H1 (cell line): ENCODE data around the gene PLA1A. TPM values are rescaled to one million over a fixed set of nuclear protein-coding genes. Genes with fewer than 3 reads are reported as not detected.

Source experiments
- CHD1 ChIP-seq: IDR thresholded peaks from 2 replicates; pipeline ENCODE4 v1.6.1; 2012; ENCODE audit warnings: low read depth, low read length, improper control_type of control experiment
- CREB1 ChIP-seq: IDR thresholded peaks from 2 replicates; pipeline ENCODE4 v1.6.1; 2012; ENCODE audit warnings: inconsistent platforms
- HDAC6 ChIP-seq: IDR thresholded peaks from one replicate; pipeline ENCODE4 v1.7.1; 2012; ENCODE audit warnings: low read depth, mild to moderate bottlenecking, inconsistent platforms, low read length, moderate library complexity
- JUN ChIP-seq: IDR thresholded peaks from 2 replicates; pipeline ENCODE4 v1.6.1; 2011; ENCODE audit warnings: low read depth, mild to moderate bottlenecking, improper control_type of control experiment, low read length
- KDM4A ChIP-seq: IDR thresholded peaks from one replicate; pipeline ENCODE4 v1.7.1; 2012; ENCODE audit warnings: low read depth, mild to moderate bottlenecking, moderate library complexity, low read length, inconsistent platforms; ENCODE audit not compliant: severe bottlenecking
- POLR2AphosphoS5 ChIP-seq: IDR thresholded peaks from 2 replicates; pipeline ENCODE4 v1.6.1; 2011; ENCODE audit warnings: low read depth, low read length
- RAD21 ChIP-seq, 2 experiments: IDR thresholded peaks in 1 of 2; conservative IDR thresholded peaks in 1 of 2; 2 replicates each; pipeline ENCODE4 v1.6.1; 2011; ENCODE audit warnings: low read depth in 2 of 2, low read length in 2 of 2, improper control_type of control experiment in 1 of 2, inconsistent platforms in 1 of 2, mild to moderate bottlenecking in 1 of 2, moderate library complexity in 1 of 2
- SP2 ChIP-seq: IDR thresholded peaks from 2 replicates; pipeline ENCODE4 v1.6.1; 2012; ENCODE audit warnings: mild to moderate bottlenecking, low read length, inconsistent platforms
- ZNF274 ChIP-seq: IDR thresholded peaks from 2 replicates; pipeline ENCODE4 v1.7.0; 2012; ENCODE audit warnings: low read length, borderline replicate concordance; ENCODE audit errors: extremely low read depth
- polyA plus RNA-seq, 7 experiments: library from polyadenylated mRNA; depleted of rRNA in 3 of 7; stranded (reverse) in 5 of 7; unstranded in 2 of 7; fragments of >200 nt in 5 of 7; fragments of 200-250 nt in 2 of 7; gene quantifications; 1 replicate in 5 of 7; 2 replicates in 1 of 7; 4 replicates in 1 of 7; pipeline versions ENCODE4 v1.2.1 to v1.2.3, GENCODE V29; 2011 to 2013; ENCODE audit warnings: missing spikeins in 2 of 7, mixed read lengths in 2 of 7
- total RNA-seq: library from RNA; stranded (reverse); fragmentation: NEBNext Ultra II Directional; extraction: Animal tissue kit (Norgen Biotek cat#: 25700); gene quantifications from 2 replicates; pipeline ENCODE4 v1.2.1, GENCODE V29; 2021
- TF ChIP-seq, protein P1 (sequence below): fragments of 300-600 bp; sonication (generic); IDR thresholded peaks from 2 replicates; pipeline ENCODE4 v1.7.1; 2012; ENCODE audit warnings: low read length, moderate library complexity, mild to moderate bottlenecking, inconsistent platforms; ENCODE audit not compliant: insufficient replicate concordance
- TF ChIP-seq, protein P2 (sequence below): IDR thresholded peaks from 2 replicates; pipeline ENCODE4 v1.6.1; 2012; ENCODE audit warnings: inconsistent platforms

Gene PLA1A
- total and polyA plus RNA-seq, 2 of the 8 experiments (the other 6 are each of a cell fraction or from before 2014, with no cell fraction given): not detected

DNA sequence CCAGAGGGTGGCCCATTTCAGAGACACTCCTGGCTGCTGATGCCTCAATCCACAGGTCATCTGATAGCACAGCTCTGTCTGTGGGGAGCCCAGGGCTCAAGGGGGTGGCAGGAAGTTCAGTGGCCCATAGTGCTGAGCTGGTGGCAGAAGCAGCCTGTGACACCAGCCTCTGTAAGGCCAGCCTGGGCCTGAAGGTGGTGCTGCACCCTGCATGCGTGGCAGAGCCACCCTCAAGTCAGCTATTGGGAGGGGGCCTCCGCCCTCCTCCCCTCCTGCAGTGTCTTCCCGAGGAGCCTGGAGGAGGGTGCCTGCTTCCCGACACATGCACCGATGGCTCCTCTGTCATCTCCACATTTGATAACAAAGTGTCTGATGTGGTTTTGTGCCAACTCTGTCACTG is 3.0 kb downstream of the PLA1A start (continued):
- TF ChIP-seq, protein P1, sequence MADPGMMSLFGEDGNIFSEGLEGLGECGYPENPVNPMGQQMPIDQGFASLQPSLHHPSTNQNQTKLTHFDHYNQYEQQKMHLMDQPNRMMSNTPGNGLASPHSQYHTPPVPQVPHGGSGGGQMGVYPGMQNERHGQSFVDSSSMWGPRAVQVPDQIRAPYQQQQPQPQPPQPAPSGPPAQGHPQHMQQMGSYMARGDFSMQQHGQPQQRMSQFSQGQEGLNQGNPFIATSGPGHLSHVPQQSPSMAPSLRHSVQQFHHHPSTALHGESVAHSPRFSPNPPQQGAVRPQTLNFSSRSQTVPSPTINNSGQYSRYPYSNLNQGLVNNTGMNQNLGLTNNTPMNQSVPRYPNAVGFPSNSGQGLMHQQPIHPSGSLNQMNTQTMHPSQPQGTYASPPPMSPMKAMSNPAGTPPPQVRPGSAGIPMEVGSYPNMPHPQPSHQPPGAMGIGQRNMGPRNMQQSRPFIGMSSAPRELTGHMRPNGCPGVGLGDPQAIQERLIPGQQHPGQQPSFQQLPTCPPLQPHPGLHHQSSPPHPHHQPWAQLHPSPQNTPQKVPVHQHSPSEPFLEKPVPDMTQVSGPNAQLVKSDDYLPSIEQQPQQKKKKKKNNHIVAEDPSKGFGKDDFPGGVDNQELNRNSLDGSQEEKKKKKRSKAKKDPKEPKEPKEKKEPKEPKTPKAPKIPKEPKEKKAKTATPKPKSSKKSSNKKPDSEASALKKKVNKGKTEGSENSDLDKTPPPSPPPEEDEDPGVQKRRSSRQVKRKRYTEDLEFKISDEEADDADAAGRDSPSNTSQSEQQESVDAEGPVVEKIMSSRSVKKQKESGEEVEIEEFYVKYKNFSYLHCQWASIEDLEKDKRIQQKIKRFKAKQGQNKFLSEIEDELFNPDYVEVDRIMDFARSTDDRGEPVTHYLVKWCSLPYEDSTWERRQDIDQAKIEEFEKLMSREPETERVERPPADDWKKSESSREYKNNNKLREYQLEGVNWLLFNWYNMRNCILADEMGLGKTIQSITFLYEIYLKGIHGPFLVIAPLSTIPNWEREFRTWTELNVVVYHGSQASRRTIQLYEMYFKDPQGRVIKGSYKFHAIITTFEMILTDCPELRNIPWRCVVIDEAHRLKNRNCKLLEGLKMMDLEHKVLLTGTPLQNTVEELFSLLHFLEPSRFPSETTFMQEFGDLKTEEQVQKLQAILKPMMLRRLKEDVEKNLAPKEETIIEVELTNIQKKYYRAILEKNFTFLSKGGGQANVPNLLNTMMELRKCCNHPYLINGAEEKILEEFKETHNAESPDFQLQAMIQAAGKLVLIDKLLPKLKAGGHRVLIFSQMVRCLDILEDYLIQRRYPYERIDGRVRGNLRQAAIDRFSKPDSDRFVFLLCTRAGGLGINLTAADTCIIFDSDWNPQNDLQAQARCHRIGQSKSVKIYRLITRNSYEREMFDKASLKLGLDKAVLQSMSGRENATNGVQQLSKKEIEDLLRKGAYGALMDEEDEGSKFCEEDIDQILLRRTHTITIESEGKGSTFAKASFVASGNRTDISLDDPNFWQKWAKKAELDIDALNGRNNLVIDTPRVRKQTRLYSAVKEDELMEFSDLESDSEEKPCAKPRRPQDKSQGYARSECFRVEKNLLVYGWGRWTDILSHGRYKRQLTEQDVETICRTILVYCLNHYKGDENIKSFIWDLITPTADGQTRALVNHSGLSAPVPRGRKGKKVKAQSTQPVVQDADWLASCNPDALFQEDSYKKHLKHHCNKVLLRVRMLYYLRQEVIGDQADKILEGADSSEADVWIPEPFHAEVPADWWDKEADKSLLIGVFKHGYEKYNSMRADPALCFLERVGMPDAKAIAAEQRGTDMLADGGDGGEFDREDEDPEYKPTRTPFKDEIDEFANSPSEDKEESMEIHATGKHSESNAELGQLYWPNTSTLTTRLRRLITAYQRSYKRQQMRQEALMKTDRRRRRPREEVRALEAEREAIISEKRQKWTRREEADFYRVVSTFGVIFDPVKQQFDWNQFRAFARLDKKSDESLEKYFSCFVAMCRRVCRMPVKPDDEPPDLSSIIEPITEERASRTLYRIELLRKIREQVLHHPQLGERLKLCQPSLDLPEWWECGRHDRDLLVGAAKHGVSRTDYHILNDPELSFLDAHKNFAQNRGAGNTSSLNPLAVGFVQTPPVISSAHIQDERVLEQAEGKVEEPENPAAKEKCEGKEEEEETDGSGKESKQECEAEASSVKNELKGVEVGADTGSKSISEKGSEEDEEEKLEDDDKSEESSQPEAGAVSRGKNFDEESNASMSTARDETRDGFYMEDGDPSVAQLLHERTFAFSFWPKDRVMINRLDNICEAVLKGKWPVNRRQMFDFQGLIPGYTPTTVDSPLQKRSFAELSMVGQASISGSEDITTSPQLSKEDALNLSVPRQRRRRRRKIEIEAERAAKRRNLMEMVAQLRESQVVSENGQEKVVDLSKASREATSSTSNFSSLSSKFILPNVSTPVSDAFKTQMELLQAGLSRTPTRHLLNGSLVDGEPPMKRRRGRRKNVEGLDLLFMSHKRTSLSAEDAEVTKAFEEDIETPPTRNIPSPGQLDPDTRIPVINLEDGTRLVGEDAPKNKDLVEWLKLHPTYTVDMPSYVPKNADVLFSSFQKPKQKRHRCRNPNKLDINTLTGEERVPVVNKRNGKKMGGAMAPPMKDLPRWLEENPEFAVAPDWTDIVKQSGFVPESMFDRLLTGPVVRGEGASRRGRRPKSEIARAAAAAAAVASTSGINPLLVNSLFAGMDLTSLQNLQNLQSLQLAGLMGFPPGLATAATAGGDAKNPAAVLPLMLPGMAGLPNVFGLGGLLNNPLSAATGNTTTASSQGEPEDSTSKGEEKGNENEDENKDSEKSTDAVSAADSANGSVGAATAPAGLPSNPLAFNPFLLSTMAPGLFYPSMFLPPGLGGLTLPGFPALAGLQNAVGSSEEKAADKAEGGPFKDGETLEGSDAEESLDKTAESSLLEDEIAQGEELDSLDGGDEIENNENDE: no peak
- TF ChIP-seq CHD1: no peak
- no peak for TF ChIP-seq ZNF274
- TF ChIP-seq, protein P2, sequence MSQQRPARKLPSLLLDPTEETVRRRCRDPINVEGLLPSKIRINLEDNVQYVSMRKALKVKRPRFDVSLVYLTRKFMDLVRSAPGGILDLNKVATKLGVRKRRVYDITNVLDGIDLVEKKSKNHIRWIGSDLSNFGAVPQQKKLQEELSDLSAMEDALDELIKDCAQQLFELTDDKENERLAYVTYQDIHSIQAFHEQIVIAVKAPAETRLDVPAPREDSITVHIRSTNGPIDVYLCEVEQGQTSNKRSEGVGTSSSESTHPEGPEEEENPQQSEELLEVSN: no peak
- no peak for TF ChIP-seq POLR2AphosphoS5
- no peak for TF ChIP-seq SP2
- peak; percentile 84 to 88 for TF ChIP-seq RAD21 (IDR thresholded peaks at IDR 0.05 in 1 of 2, conservative IDR thresholded peaks at IDR 0.05 in 1 of 2; ENCODE audit: low read depth in 2 of 2, low read length in 2 of 2)
- no peak for TF ChIP-seq JUN
- TF ChIP-seq KDM4A: no peak
- no peak for TF ChIP-seq HDAC6
- TF ChIP-seq CREB1: peak; percentile 46; the same call in 1 of the 2 replicates
